ENCODE results near the gene XBP1. TPM values are rescaled to one million over a fixed set of nuclear protein-coding genes. Genes with fewer than 3 reads are reported as not detected.
"Not testable (repeated sequence)": the region's sequence is repeated elsewhere in the genome, so short reads cannot be mapped to it uniquely, and the experiment has no call there.

XBP1 gene
- total and polyA plus RNA-seq, 2 of the 8 experiments (the other 6 are each of a cell fraction or from before 2014, with no cell fraction given), result 99.8 to 131 TPM

DNA sequence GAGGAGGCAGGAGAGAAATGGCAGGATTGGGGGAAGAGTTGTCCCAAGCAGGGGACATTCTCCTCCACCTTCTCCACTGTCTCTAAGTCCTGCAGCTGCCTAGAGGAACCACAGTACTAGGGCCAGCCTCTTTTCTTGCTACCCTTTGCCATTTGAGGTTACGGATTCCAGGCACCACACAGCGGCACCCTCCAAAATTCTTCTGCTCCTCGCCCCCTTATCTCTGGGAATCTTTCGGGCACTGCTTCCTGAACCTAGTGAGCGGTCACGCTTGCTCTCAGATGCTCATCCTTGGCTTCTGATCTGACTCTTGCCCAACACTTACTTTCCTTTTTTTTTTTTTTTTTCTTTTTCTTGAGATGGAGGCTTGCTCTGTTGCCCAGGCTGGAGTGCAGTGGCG, 26.6 kb upstream of the XBP1 start (continued):
- TF ChIP-seq SIX5 (IDR thresholded peaks at IDR 0.05; ENCODE audit: low read depth, low read length) (no peak), NRF1 (IDR thresholded peaks at IDR 0.05; ENCODE audit: low read depth, low read length) (no peak)

DNA sequence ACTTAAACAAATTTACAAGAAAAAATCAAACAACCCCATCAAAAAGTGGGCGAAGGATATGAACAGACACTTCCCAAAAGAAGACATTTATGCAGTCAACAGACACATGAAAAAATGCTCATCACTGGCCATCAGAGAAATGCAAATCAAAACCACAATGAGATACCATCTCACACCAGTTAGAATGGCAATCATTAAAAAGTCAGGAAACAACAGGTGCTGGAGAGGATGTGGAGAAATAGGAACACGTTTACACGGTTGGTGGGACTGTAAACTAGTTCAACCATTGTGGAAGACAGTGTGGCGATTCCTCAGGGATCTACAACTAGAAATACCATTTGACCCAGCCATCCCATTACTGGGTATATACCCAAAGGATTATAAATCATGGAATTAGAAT, 26.1 kb upstream of the XBP1 start:
- H3K4ac ChIP-seq (replicated peaks; ENCODE audit: insufficient read length, low read depth, low read length); H2AK5ac ChIP-seq (ENCODE audit: low read depth, low read length); H3K23ac ChIP-seq (ENCODE audit: insufficient read length); FAIRE-seq; H3K4me2 ChIP-seq (ENCODE audit: insufficient read depth in 1 of 2, low read depth in 2 of 2, low read length in 2 of 2); DNase-seq (ENCODE audit: low read depth in 1 of 2, low spot score in 2 of 2); H2BK20ac ChIP-seq (ENCODE audit: low read length); H2BK12ac ChIP-seq (ENCODE audit: low read depth, low read length); H3K9me3 ChIP-seq (ENCODE audit: insufficient read depth in 2 of 2, low read depth in 1 of 2, low read length in 1 of 2); H4K8ac ChIP-seq (ENCODE audit: extremely low read depth, insufficient read depth, low read length); H3K18ac ChIP-seq (ENCODE audit: extremely low read depth, low read length); H2BK15ac ChIP-seq (ENCODE audit: low read length); H3K4me1 ChIP-seq (replicated peaks in 1 of 4; ENCODE audit: control insufficient read depth in 3 of 4, insufficient read depth in 4 of 4, low read length in 3 of 4); H3K36me3 ChIP-seq (ENCODE audit: control insufficient read depth in 2 of 4, insufficient read depth in 4 of 4, low read length in 3 of 4); H3K4me3 ChIP-seq (ENCODE audit: extremely low read depth in 1 of 4, insufficient read depth in 2 of 4, low read depth in 3 of 4, low read length in 4 of 4); H2BK5ac ChIP-seq (ENCODE audit: low read depth, low read length); H3K27me3 ChIP-seq (replicated peaks in 1 of 4; ENCODE audit: control insufficient read depth in 3 of 4, extremely low read depth in 1 of 4, insufficient read depth in 3 of 4, low read length in 3 of 4); H4K20me1 ChIP-seq (replicated peaks in 1 of 2; ENCODE audit: control insufficient read depth in 1 of 2, insufficient read depth in 2 of 2, low read length in 2 of 2); H3K56ac ChIP-seq (replicated peaks; ENCODE audit: insufficient read length, low read depth, low read length); H4K91ac ChIP-seq (replicated peaks; ENCODE audit: insufficient read length, low read length); H3K27ac ChIP-seq (ENCODE audit: low read depth, low read length); H2AFZ ChIP-seq (ENCODE audit: low read length); H3K9ac ChIP-seq (replicated peaks in 1 of 4; ENCODE audit: extremely low read depth in 1 of 4, low read depth in 3 of 4, low read length in 3 of 4); H3K79me2 ChIP-seq (ENCODE audit: control insufficient read depth in 1 of 2, insufficient read depth in 2 of 2, low read length in 2 of 2); H3K79me1 ChIP-seq (ENCODE audit: low read depth, low read length); H2BK120ac ChIP-seq (replicated peaks; ENCODE audit: low read depth, low read length); H4K5ac ChIP-seq (ENCODE audit: insufficient read length, low read depth, low read length); H3K14ac ChIP-seq (ENCODE audit: insufficient read length); CTCF ChIA-PET (ENCODE audit: partially characterized antibody); H3K23me2 ChIP-seq (ENCODE audit: low read depth, low read length): not testable (repeated sequence)
- POLR2A ChIA-PET (ENCODE audit: partially characterized antibody), result interaction anchor here (1.3 kb wide), 1 partner anchor 27 kb away, joined by 4 read pairs; no protein-coding TSS in a partner anchor
- WGBS, 2 experiments (ENCODE audit: extremely low coverage in 1 of 2, insufficient coverage in 1 of 2, insufficient read length in 1 of 2, insufficient replicate concordance in 2 of 2, low coverage in 1 of 2, low lambda C conversion rate in 2 of 2, missing lambda C conversion rate in 1 of 2), result 80% methylated on average over 4 of the region's 4 CpGs; no CpG with 5 or more reads in 1 of the 2 experiments

All from H1 (cell line).